Thoracic aorta (tissue), 2 donors: ENCODE measurements around the gene AK9. TPM values are rescaled to one million over a fixed set of nuclear protein-coding genes. Genes with fewer than 3 reads are reported as not detected.

Experiments
- ATAC-seq: fragments of 150-250 bp; one replicate; pipeline ENCODE4 v1.8.0; 2017; ENCODE audit warnings: low read depth; ENCODE audit not compliant: insufficient number of reproducible peaks, low FRiP score
- DNase-seq: peaks from one replicate; pipeline ENCODE4 v3.0.0-alpha.2; 2020; ENCODE audit warnings: low spot score
- H3K27ac ChIP-seq, 2 donors: fragments of 200-600 bp; sonication (generic); 1 replicate in 1 of 2; 2 replicates in 1 of 2; pipeline ENCODE4 v1.5.1; 2016; ENCODE audit warnings: mild to moderate bottlenecking in 2 of 2, moderate library complexity in 2 of 2
- H3K27me3 ChIP-seq: fragments of 200-600 bp; sonication (generic); replicated peaks from 2 replicates; pipeline ENCODE4 v1.6.0; 2016; ENCODE audit warnings: mild to moderate bottlenecking; ENCODE audit not compliant: insufficient read depth
- H3K36me3 ChIP-seq: fragments of 200-600 bp; sonication (generic); one replicate; pipeline ENCODE4 v1.5.1; 2016
- H3K4me1 ChIP-seq, 2 donors: fragments of 200-600 bp; sonication (generic); 1 replicate in 1 of 2; 2 replicates in 1 of 2; pipeline versions ENCODE4 v1.5.1 to v1.6.0; 2016; ENCODE audit warnings: low read depth in 2 of 2, mild to moderate bottlenecking in 1 of 2; ENCODE audit not compliant: control insufficient read depth in 1 of 2
- H3K4me3 ChIP-seq: fragments of 200-600 bp; sonication (generic); 2 replicates; pipeline ENCODE4 v1.5.1; 2016; ENCODE audit warnings: mild to moderate bottlenecking
- H3K9me3 ChIP-seq: fragments of 200-600 bp; sonication (generic); 2 replicates; pipeline ENCODE4 v1.5.1; 2016
- total RNA-seq, 2 donors: library from RNA; depleted of rRNA; stranded (reverse); fragments of >200 nt; gene quantifications; one replicate each; pipeline versions ENCODE4 v1.1.0 to v1.2.3, GENCODE V29; 2016
- TF ChIP-seq, protein P1 (sequence below): fragments of 200-600 bp; sonication (generic); IDR thresholded peaks from one replicate; pipeline ENCODE4 v1.5.1; 2019; ENCODE audit warnings: antibody characterized with exemption

Gene AK9
- total RNA-seq, 2 donors from 2014 or later: 12.5 to 12.8 TPM

DNA sequence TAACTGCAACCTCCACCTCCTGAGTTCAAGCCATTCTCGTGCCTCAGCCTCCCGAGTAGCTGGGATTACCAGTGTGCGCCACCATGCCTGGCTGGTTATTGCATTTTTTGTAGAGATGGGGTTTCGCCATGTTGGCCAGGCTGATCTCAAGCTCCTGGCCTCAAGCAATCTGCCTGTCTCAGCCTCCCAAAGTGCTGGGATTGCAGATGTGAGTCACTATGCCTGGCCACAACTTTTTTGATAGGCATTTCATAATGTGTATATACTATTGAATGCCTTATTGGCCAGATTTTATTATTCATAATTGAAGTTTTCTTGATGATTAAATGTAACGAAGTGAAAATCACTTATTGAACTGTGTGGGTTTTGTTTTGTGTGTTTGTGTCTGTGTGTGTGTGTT is 28.0 kb upstream of the AK9 start:
- TF ChIP-seq, protein P1, sequence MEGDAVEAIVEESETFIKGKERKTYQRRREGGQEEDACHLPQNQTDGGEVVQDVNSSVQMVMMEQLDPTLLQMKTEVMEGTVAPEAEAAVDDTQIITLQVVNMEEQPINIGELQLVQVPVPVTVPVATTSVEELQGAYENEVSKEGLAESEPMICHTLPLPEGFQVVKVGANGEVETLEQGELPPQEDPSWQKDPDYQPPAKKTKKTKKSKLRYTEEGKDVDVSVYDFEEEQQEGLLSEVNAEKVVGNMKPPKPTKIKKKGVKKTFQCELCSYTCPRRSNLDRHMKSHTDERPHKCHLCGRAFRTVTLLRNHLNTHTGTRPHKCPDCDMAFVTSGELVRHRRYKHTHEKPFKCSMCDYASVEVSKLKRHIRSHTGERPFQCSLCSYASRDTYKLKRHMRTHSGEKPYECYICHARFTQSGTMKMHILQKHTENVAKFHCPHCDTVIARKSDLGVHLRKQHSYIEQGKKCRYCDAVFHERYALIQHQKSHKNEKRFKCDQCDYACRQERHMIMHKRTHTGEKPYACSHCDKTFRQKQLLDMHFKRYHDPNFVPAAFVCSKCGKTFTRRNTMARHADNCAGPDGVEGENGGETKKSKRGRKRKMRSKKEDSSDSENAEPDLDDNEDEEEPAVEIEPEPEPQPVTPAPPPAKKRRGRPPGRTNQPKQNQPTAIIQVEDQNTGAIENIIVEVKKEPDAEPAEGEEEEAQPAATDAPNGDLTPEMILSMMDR: no peak
- H3K36me3 ChIP-seq: peaks cover 4% of the 10 kb centered on the region
- ATAC-seq: no peak

DNA sequence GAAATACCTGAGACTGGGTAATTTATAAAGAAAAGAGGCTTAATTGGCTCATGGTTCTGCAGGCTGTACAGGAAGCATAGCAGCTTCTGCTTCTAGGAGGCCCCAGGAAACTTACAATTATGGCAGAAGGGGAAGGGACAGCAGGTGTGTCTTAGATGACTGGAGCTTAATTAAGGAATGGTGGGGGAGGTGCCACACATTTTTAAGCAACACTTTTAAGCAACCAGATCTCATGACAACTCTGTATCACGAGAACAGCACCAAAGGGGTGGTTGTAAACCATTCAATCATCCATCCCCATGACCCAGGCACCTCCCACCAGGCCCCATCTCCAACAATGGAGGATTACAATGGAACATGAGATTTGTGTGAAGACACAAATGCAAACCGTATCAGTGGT is 27.0 kb upstream of the AK9 start:
- H3K9me3 ChIP-seq: no peaks in the 10 kb centered on the region
- DNase-seq: no peak
- no peak overlapping the region for H3K27ac ChIP-seq
- peaks cover 11 to 25% of the 10 kb centered on the region in 2 donors for H3K4me1 ChIP-seq
- TF ChIP-seq, protein P1: no peak
- no peak overlapping the region for H3K4me3 ChIP-seq
- H3K36me3 ChIP-seq: peaks cover 4% of the 10 kb centered on the region
- no peaks in the 10 kb centered on the region for H3K27me3 ChIP-seq
- ATAC-seq: no peak

More for the DNA sequence above, 28.0 kb upstream of the AK9 start:
- DNase-seq: no peak
- no peak overlapping the region for H3K27ac ChIP-seq
- no peak overlapping the region for H3K4me3 ChIP-seq
- H3K4me1 ChIP-seq: peaks cover 17 to 32% of the 10 kb centered on the region in 2 donors
- no peaks in the 10 kb centered on the region for H3K27me3 ChIP-seq
- no peaks in the 10 kb centered on the region for H3K9me3 ChIP-seq

DNA sequence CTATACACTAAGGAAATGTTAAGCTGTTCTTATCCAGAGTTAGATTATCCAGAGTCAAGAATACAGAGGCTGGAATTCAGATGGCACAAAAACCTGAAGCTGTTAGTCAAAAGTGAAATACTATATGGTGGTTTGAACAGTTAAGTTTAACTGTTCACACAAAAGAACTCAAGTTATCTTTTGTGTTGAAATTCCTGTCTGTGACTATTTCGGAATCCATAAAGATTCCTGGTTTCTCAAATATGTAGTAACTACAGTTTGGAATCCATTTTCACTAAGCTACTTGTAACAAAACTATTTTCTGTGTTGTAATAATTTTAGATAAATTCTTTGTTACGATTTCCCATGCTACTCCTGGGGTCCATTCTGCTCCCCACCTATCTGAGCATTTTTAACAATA is 24.6 kb upstream of the AK9 start:
- no peaks in the 10 kb centered on the region for H3K9me3 ChIP-seq
- H3K27ac ChIP-seq: no peak overlapping the region
- TF ChIP-seq, protein P1: no peak
- DNase-seq (no peak), ATAC-seq (no peak)
- H3K4me1 ChIP-seq: peaks cover 0 to 7% of the 10 kb centered on the region in 2 donors
- H3K27me3 ChIP-seq: no peaks in the 10 kb centered on the region
- no peak overlapping the region for H3K4me3 ChIP-seq
- peaks cover 4% of the 10 kb centered on the region for H3K36me3 ChIP-seq

DNA sequence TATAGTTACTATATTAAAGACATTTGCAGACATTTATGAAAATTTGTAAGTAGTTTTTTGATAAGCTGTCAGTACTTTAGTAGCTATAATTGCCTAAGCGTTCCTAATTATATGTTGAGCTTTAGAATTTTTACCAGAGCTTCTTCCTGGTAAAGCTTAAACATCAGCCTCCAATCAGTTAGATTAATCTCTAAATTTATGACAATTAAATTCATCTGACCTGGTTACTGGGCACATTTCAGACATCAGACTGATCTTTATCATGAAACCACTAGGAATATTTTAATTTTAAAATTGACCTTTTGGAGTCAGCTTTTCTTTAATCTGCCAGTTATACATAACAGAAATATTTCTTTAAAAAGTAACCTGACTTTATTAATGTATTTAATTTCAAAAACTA is 23.6 kb upstream of the AK9 start:
- Histone ChIP-seq H3K36me3 (peaks cover 4% of the 10 kb centered on the region), H3K4me1 (peaks cover 0 to 7% of the 10 kb centered on the region in 2 donors), H3K9me3 (no peaks in the 10 kb centered on the region), H3K27ac (no peak overlapping the region), H3K4me3 (no peak overlapping the region), H3K27me3 (no peaks in the 10 kb centered on the region)
- no peak for DNase-seq
- TF ChIP-seq, protein P1: no peak
- ATAC-seq: no peak

DNA sequence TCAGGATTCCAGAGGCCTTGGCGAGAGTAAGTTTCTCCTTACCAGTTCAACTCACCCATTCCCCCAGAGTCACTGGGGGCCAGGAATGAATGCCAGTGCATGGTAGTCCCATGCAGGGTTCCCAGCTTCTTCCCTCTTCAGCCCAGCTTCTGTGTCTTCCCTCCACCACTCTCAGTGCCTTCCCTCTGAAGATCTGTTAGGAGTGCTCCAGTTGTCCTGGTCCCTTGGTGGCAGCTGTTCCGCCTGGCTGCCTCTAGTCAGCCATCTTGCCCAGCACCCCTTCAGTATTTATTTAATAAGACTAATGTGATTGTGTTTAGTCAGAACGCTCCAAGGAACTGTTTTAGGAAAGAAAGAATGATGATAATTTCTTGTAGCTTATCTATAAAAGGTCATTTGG is 23.2 kb upstream of the AK9 start:
- TF ChIP-seq, protein P1: no peak
- H3K4me1 ChIP-seq: peaks cover 0 to 7% of the 10 kb centered on the region in 2 donors
- H3K27me3 ChIP-seq: no peaks in the 10 kb centered on the region
- no peak overlapping the region for H3K4me3 ChIP-seq
- H3K36me3 ChIP-seq: peaks cover 4% of the 10 kb centered on the region
- H3K9me3 ChIP-seq: no peaks in the 10 kb centered on the region
- DNase-seq: no peak
- no peak for ATAC-seq
- H3K27ac ChIP-seq: no peak overlapping the region
